ENCODE results near the gene NPFFR2. TPM values are rescaled to one million over a fixed set of nuclear protein-coding genes. Genes with fewer than 3 reads are reported as not detected.

The NPFFR2 gene
- total RNA-seq, 2 donors from 2014 or later = 0.45 TPM; not detected in 1

GRCh38 chr4:72011906-72012305, 19.9 kb upstream of the NPFFR2 start:
- Histone ChIP-seq H3K4me3 (no peak overlapping the region), H3K9me3 (no peaks in the 10 kb centered on the region), H3K36me3 (no peaks in the 10 kb centered on the region), H3K4me1 (replicated peaks) (no peaks in the 10 kb centered on the region), H3K27me3 (replicated peaks; ENCODE audit: insufficient read depth) (no peaks in the 10 kb centered on the region), H3K27ac (no peak overlapping the region)
- intact Hi-C loops (cut with DNase I) = no loop called here
- no peak for DNase-seq (ENCODE audit: low spot score)
- TF ChIP-seq POLR2AphosphoS5 (IDR thresholded peaks at IDR 0.05) (no peak), CTCF (IDR thresholded peaks at IDR 0.05) (no peak), POLR2A (IDR thresholded peaks at IDR 0.05) (no peak)

- no peaks in the 10 kb centered on the region for H3K27me3 ChIP-seq (replicated peaks; ENCODE audit: insufficient read depth)
- no peaks in the 10 kb centered on the region for H3K4me1 ChIP-seq (replicated peaks)
- no peak for TF ChIP-seq POLR2AphosphoS5 (IDR thresholded peaks at IDR 0.05)
- TF ChIP-seq CTCF (IDR thresholded peaks at IDR 0.05) = no peak
- TF ChIP-seq POLR2A (IDR thresholded peaks at IDR 0.05) = no peak
- no peak overlapping the region for H3K27ac ChIP-seq
- WGBS = 53% methylated on average over 3 of the region's 3 CpGs
- no peaks in the 10 kb centered on the region for H3K36me3 ChIP-seq
- H3K9me3 ChIP-seq = no peaks in the 10 kb centered on the region
- DNase-seq (ENCODE audit: low spot score) = no peak
- H3K4me3 ChIP-seq = no peak overlapping the region
- intact Hi-C loops (cut with DNase I) = no loop called here
Observed at GRCh38 chr4:72016011-72016410, 15.8 kb upstream of the NPFFR2 start.

GRCh38 chr4:72019688-72020087, 12.1 kb upstream of the NPFFR2 start:
- Histone ChIP-seq H3K4me3 (no peak overlapping the region), H3K9me3 (no peaks in the 10 kb centered on the region), H3K27ac (no peak overlapping the region), H3K27me3 (replicated peaks; ENCODE audit: insufficient read depth) (no peaks in the 10 kb centered on the region), H3K36me3 (no peaks in the 10 kb centered on the region), H3K4me1 (replicated peaks) (no peaks in the 10 kb centered on the region)
- no peak for DNase-seq (ENCODE audit: low spot score)
- no peak for TF ChIP-seq POLR2AphosphoS5 (IDR thresholded peaks at IDR 0.05)
- TF ChIP-seq POLR2A (IDR thresholded peaks at IDR 0.05) = no peak
- no peak for TF ChIP-seq CTCF (IDR thresholded peaks at IDR 0.05)
- intact Hi-C loops (cut with DNase I) = no loop called here
- WGBS = 76% methylated on average over 3 of the region's 3 CpGs

GRCh38 chr4:72022553-72022952, 9.2 kb upstream of the NPFFR2 start:
- DNase-seq (ENCODE audit: low spot score) = no peak
- WGBS = 87% methylated on average over 1 of the region's 1 CpG
- H3K27ac ChIP-seq = no peak overlapping the region
- intact Hi-C loops (cut with DNase I) = no loop called here
- H3K4me3 ChIP-seq = no peak overlapping the region
- no peaks in the 10 kb centered on the region for H3K36me3 ChIP-seq
- H3K27me3 ChIP-seq (replicated peaks; ENCODE audit: insufficient read depth) = no peaks in the 10 kb centered on the region
- TF ChIP-seq CTCF (IDR thresholded peaks at IDR 0.05) = no peak
- no peaks in the 10 kb centered on the region for H3K9me3 ChIP-seq
- no peaks in the 10 kb centered on the region for H3K4me1 ChIP-seq (replicated peaks)

GRCh38 chr4:72055566-72055965, 23.8 kb downstream of the NPFFR2 start:
- H3K36me3 ChIP-seq = no peaks in the 10 kb centered on the region
- H3K27me3 ChIP-seq (replicated peaks; ENCODE audit: insufficient read depth) = no peaks in the 10 kb centered on the region
- no peak overlapping the region for H3K4me3 ChIP-seq
- DNase-seq (ENCODE audit: low spot score) = no peak
- intact Hi-C loops (cut with DNase I) = no loop called here
- TF ChIP-seq POLR2A (IDR thresholded peaks at IDR 0.05) (no peak), POLR2AphosphoS5 (IDR thresholded peaks at IDR 0.05) (no peak), CTCF (IDR thresholded peaks at IDR 0.05) (no peak)
- no peaks in the 10 kb centered on the region for H3K4me1 ChIP-seq (replicated peaks)
- H3K27ac ChIP-seq = no peak overlapping the region
- no peaks in the 10 kb centered on the region for H3K9me3 ChIP-seq
